Ishikawa (cell line): ENCODE measurements around the gene B4GALNT3.
A peak's percentile ranks its signal among the peaks of the same experiment; 100 is the strongest.

Experiments used
- CEBPB ChIP-seq: IDR thresholded peaks from 2 replicates; pipeline ENCODE4 v1.6.1; 2012
- CREB1 ChIP-seq: IDR thresholded peaks from 2 replicates; pipeline ENCODE4 v1.6.1; 2012; ENCODE audit warnings: low read depth
- EGR1 ChIP-seq: IDR thresholded peaks from 2 replicates; pipeline ENCODE4 v1.6.1; 2012
- EP300 ChIP-seq: IDR thresholded peaks from 2 replicates; pipeline ENCODE4 v1.6.1; 2012; ENCODE audit warnings: borderline replicate concordance
- FOXM1 ChIP-seq: IDR thresholded peaks from 2 replicates; pipeline ENCODE4 v1.6.1; 2012; ENCODE audit warnings: low read depth, borderline replicate concordance
- NFIC ChIP-seq: IDR thresholded peaks from 2 replicates; pipeline ENCODE4 v1.6.1; 2012
- RAD21 ChIP-seq: IDR thresholded peaks from 2 replicates; pipeline ENCODE4 v1.6.1; 2012; ENCODE audit warnings: low read depth
- TAF1 ChIP-seq: IDR thresholded peaks from 2 replicates; pipeline ENCODE4 v1.6.1; 2012; ENCODE audit warnings: low read depth, mild to moderate bottlenecking
- TCF12 ChIP-seq: IDR thresholded peaks from 2 replicates; pipeline ENCODE4 v1.6.1; 2012; ENCODE audit warnings: low read depth
- TEAD4 ChIP-seq: IDR thresholded peaks from 2 replicates; pipeline ENCODE4 v1.6.1; 2012
- YY1 ChIP-seq: IDR thresholded peaks from 2 replicates; pipeline ENCODE4 v1.6.1; 2012; ENCODE audit warnings: low read depth
- ZBTB7A ChIP-seq: IDR thresholded peaks from 2 replicates; pipeline ENCODE4 v1.6.1; 2012; ENCODE audit warnings: low read depth
- TF ChIP-seq, protein P1 (sequence below): IDR thresholded peaks from 2 replicates; pipeline ENCODE4 v1.6.1; 2012
- TF ChIP-seq, protein P2 (sequence below): IDR thresholded peaks from 2 replicates; pipeline ENCODE4 v1.6.1; 2012; ENCODE audit warnings: low read depth, mild to moderate bottlenecking

DNA sequence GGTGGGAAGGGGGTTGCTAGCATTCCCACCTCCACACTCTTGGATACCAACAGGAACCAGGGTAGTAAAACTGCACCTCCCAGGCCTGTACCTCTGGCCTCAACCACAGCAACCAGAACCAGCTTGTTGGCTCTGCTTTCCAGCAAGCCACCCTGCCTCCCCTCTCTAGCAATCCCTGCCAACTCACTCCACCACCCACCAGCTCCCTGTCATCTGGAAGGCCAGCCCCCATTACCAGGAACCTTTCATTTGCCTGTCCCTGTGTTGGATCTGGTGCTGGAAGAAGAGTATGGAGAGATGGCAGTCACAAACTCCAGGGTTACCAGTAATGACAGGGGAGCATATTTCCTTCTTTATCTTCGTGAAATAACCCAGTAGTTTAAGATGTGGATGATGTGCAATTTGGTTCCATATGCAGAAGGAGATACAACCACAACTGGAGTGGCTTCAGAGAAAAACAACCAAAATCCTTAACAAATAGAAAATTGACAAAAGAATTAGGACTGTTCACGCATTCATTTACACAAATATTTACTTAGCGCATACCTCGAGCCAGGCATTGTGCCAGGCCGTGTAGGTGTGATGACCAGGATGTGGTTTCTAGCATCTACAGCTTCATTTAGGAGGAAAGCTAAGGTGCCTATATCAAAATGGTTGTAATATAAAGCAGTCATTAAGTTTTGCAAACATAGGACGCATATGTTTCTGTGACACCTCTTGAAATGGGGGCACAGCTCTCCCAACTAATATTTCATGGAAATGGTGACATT is 3.4 kb downstream of the B4GALNT3 start:
- TF ChIP-seq EP300 (no peak), CEBPB (no peak), NFIC (0 out of 2 replicates have a peak, but pooled peaks have one; percentile 47), FOXM1 (no peak), YY1 (no peak), EGR1 (no peak), TEAD4 (peak; percentile 31; the same call in 1 of the 2 replicates), RAD21 (no peak), CREB1 (no peak), TCF12 (no peak), TAF1 (no peak), ZBTB7A (no peak)
- TF ChIP-seq, protein P1, sequence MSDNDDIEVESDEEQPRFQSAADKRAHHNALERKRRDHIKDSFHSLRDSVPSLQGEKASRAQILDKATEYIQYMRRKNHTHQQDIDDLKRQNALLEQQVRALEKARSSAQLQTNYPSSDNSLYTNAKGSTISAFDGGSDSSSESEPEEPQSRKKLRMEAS: no peak
- TF ChIP-seq, protein P2, sequence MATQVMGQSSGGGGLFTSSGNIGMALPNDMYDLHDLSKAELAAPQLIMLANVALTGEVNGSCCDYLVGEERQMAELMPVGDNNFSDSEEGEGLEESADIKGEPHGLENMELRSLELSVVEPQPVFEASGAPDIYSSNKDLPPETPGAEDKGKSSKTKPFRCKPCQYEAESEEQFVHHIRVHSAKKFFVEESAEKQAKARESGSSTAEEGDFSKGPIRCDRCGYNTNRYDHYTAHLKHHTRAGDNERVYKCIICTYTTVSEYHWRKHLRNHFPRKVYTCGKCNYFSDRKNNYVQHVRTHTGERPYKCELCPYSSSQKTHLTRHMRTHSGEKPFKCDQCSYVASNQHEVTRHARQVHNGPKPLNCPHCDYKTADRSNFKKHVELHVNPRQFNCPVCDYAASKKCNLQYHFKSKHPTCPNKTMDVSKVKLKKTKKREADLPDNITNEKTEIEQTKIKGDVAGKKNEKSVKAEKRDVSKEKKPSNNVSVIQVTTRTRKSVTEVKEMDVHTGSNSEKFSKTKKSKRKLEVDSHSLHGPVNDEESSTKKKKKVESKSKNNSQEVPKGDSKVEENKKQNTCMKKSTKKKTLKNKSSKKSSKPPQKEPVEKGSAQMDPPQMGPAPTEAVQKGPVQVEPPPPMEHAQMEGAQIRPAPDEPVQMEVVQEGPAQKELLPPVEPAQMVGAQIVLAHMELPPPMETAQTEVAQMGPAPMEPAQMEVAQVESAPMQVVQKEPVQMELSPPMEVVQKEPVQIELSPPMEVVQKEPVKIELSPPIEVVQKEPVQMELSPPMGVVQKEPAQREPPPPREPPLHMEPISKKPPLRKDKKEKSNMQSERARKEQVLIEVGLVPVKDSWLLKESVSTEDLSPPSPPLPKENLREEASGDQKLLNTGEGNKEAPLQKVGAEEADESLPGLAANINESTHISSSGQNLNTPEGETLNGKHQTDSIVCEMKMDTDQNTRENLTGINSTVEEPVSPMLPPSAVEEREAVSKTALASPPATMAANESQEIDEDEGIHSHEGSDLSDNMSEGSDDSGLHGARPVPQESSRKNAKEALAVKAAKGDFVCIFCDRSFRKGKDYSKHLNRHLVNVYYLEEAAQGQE: no peak
